ENCODE measurements around the gene NEDD9. TPM values are rescaled to one million over a fixed set of nuclear protein-coding genes. Genes with fewer than 3 reads are reported as not detected.

The NEDD9 gene
- total and polyA plus RNA-seq, 2 of the 13 experiments (the other 11 are each of a cell fraction or from before 2014, with no cell fraction given): 27.1 to 389 TPM

- TF ChIP-seq, protein P1, sequence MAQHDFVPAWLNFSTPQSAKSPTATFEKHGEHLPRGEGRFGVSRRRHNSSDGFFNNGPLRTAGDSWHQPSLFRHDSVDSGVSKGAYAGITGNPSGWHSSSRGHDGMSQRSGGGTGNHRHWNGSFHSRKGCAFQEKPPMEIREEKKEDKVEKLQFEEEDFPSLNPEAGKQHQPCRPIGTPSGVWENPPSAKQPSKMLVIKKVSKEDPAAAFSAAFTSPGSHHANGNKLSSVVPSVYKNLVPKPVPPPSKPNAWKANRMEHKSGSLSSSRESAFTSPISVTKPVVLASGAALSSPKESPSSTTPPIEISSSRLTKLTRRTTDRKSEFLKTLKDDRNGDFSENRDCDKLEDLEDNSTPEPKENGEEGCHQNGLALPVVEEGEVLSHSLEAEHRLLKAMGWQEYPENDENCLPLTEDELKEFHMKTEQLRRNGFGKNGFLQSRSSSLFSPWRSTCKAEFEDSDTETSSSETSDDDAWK (CRISPR knock-in tag; IDR thresholded peaks at IDR 0.05): no peak
- TF ChIP-seq ZNF747 (CRISPR knock-in tag; IDR thresholded peaks at IDR 0.05; ENCODE audit: borderline replicate concordance): peak; percentile 56; the same call in 1 of the 2 replicates
- no peak for TF ChIP-seq FOXM1 (CRISPR knock-in tag; IDR thresholded peaks at IDR 0.05)
- no peak for TF ChIP-seq RBM39 (IDR thresholded peaks at IDR 0.05; ENCODE audit: low read depth, low read length, poor library complexity, severe bottlenecking)
- no peak for TF ChIP-seq MBNL3 (CRISPR knock-in tag; conservative IDR thresholded peaks at IDR 0.05)
- TF ChIP-seq GTF2F1 (IDR thresholded peaks at IDR 0.05; ENCODE audit: low read length): no peak
- TF ChIP-seq SRF (IDR thresholded peaks at IDR 0.05; ENCODE audit: low read depth, low read length): no peak
- peak; percentile 32; the same call in 1 of the 2 replicates for TF ChIP-seq ZNF777 (CRISPR knock-in tag; IDR thresholded peaks at IDR 0.05)
- 0 out of 2 replicates have a peak, but pooled peaks have one; percentile 39 for TF ChIP-seq POLR2AphosphoS5 (IDR thresholded peaks at IDR 0.05; ENCODE audit: low read depth, low read length)
- no peak for TF ChIP-seq TBX3 (IDR thresholded peaks at IDR 0.05; ENCODE audit: borderline replicate concordance)
- TF ChIP-seq ZNF614 (CRISPR knock-in tag; IDR thresholded peaks at IDR 0.05; ENCODE audit: borderline replicate concordance): peak; percentile 57; the same call in 1 of the 2 replicates
- TF ChIP-seq E2F2 (CRISPR knock-in tag; IDR thresholded peaks at IDR 0.05; ENCODE audit: borderline replicate concordance): no peak
- TF ChIP-seq, protein P2, sequence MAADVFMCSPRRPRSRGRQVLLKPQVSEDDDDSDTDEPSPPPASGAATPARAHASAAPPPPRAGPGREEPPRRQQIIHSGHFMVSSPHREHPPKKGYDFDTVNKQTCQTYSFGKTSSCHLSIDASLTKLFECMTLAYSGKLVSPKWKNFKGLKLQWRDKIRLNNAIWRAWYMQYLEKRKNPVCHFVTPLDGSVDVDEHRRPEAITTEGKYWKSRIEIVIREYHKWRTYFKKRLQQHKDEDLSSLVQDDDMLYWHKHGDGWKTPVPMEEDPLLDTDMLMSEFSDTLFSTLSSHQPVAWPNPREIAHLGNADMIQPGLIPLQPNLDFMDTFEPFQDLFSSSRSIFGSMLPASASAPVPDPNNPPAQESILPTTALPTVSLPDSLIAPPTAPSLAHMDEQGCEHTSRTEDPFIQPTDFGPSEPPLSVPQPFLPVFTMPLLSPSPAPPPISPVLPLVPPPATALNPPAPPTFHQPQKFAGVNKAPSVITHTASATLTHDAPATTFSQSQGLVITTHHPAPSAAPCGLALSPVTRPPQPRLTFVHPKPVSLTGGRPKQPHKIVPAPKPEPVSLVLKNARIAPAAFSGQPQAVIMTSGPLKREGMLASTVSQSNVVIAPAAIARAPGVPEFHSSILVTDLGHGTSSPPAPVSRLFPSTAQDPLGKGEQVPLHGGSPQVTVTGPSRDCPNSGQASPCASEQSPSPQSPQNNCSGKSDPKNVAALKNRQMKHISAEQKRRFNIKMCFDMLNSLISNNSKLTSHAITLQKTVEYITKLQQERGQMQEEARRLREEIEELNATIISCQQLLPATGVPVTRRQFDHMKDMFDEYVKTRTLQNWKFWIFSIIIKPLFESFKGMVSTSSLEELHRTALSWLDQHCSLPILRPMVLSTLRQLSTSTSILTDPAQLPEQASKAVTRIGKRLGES (CRISPR knock-in tag; IDR thresholded peaks at IDR 0.05; ENCODE audit: borderline replicate concordance): no peak
- TF ChIP-seq ESRRA (CRISPR knock-in tag; IDR thresholded peaks at IDR 0.05; ENCODE audit: low read depth): no peak; the same call in 1 of the 2 replicates
- TF ChIP-seq, protein P3, sequence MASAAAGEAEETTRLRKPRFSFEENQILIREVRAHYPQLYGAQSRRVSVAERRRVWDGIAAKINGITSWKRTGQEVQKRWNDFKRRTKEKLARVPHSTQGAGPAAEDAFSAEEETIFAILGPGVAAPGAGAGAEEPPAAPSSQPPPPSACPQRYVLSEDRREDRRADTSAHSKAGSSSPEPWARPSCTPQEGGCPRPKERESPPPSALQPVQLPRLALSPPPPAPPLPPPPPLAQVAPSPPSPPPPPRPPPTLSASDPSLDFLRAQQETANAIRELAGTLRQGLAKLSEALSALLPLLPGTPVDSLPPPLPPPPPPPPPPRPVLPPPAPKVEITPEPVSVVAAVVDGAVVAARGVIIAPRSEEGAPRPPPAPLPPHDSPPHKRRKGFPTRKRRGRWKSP (CRISPR knock-in tag; IDR thresholded peaks at IDR 0.05): 0 out of 2 replicates have a peak, but pooled peaks have one; percentile 36
- peak; percentile 80; the same call in 1 of the 2 replicates for TF ChIP-seq SMYD3 (CRISPR knock-in tag; IDR thresholded peaks at IDR 0.05)
- TF ChIP-seq ZSCAN5A (CRISPR knock-in tag; IDR thresholded peaks at IDR 0.05; ENCODE audit: borderline replicate concordance): peak; percentile 61; the same call in 1 of the 2 replicates
- TF ChIP-seq, protein P4, sequence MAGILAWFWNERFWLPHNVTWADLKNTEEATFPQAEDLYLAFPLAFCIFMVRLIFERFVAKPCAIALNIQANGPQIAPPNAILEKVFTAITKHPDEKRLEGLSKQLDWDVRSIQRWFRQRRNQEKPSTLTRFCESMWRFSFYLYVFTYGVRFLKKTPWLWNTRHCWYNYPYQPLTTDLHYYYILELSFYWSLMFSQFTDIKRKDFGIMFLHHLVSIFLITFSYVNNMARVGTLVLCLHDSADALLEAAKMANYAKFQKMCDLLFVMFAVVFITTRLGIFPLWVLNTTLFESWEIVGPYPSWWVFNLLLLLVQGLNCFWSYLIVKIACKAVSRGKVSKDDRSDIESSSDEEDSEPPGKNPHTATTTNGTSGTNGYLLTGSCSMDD (CRISPR knock-in tag; IDR thresholded peaks at IDR 0.05): no peak
Observed at GRCh38 chr6:11218538-11219399, 13.7 kb downstream of the NEDD9 start (continued).

Data from HepG2 (cell line).